GM04503 (cell line): ENCODE data around the gene CACNA1G.

ENCODE experiments used
- DNase-seq: peaks from one replicate; pipeline ENCODE4 v3.0.0-alpha.2; 2012; ENCODE audit warnings: low read depth

CACNA1G gene

DNA sequence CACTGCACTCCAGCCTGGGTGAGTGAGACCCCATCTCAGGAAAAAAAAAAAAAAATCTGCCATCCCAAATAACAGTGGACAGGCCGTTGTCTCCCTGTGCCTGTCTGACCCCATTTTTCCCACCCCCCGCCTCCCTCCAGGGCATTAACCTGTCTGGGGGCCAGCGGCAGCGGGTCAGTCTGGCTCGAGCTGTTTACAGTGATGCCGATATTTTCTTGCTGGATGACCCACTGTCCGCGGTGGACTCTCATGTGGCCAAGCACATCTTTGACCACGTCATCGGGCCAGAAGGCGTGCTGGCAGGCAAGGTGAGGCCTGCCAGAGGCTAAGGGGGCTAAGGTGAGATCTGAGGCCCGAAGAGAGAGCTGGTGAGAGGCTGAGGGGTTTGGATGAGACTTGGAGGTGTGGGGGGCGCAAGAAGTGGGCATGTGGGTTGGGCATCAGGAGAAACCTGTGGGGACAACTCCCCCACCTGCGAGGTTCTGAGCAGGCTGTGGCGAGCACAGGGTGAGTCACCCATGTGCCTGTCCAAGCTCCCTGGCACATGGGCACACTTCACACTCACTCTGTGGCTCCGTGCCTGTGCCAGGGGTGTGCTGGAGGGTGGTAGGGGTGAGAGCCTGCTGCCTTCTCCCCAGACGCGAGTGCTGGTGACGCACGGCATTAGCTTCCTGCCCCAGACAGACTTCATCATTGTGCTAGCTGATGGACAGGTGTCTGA lies 112.5 kb downstream of the CACNA1G start:
- no peak for DNase-seq

GRCh38 chr17:50675190-50675589 lies 114.7 kb downstream of the CACNA1G start:
- DNase-seq: no peak

- DNase-seq: no peak
Observed at GRCh38 chr17:50675627-50676026, 115.1 kb downstream of the CACNA1G start.

DNA sequence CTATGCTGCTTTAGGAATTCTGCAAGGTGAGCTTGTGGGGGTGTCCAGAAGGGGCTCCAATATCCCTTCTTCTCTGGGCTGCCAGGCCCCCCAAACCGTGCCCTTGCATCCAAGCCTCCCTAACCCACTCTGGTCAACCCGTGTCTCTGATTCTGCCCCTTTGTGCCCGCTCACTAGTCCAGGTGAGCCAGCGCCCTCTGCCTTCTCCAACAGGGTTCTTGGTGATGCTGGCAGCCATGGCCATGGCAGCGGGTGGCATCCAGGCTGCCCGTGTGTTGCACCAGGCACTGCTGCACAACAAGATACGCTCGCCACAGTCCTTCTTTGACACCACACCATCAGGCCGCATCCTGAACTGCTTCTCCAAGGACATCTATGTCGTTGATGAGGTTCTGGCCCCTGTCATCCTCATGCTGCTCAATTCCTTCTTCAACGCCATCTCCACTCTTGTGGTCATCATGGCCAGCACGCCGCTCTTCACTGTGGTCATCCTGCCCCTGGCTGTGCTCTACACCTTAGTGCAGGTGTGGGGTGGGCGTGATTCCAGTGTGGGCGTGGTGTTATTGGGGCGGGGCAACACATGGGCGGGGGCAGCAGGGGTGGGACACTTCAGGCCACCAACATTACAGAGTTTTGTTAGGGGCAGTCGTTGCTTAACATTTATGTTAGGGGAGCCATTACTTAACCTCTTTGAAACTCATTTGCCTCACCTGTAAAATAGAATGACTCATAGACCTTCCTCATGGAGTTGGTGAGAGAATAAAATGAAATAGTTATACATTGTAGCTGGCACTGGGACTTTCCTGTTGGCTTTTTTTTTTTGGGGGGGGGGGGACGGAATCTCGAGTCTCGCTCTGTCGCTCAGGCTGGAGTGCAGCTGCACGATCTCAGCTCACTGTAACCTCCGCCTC lies 115.8 kb downstream of the CACNA1G start:
- no peak for DNase-seq
